H1 (cell line): Measurements from ENCODE around the gene NRTN.

ENCODE experiments used
- EP300 ChIP-seq, 2 experiments: IDR thresholded peaks; 1 replicate in 1 of 2; 2 replicates in 1 of 2; pipeline ENCODE4 v1.6.1; 2011 to 2012; ENCODE audit warnings: low read depth in 2 of 2, low read length in 2 of 2, mild to moderate bottlenecking in 2 of 2, borderline replicate concordance in 1 of 2, inconsistent platforms in 1 of 2, moderate library complexity in 1 of 2
- RFX5 ChIP-seq: IDR thresholded peaks from 2 replicates; pipeline ENCODE4 v1.6.1; 2011; ENCODE audit warnings: low read depth, low read length, improper control_type of control experiment, borderline replicate concordance
- SIN3A ChIP-seq, 2 experiments: IDR thresholded peaks in 1 of 2; conservative IDR thresholded peaks in 1 of 2; 2 replicates each; pipeline ENCODE4 v1.6.1; 2011 to 2012; ENCODE audit warnings: low read length in 2 of 2, improper control_type of control experiment in 1 of 2, low read depth in 1 of 2, mild to moderate bottlenecking in 1 of 2
- USF2 ChIP-seq: IDR thresholded peaks from 2 replicates; pipeline ENCODE4 v1.6.1; 2011; ENCODE audit warnings: low read length, improper control_type of control experiment
- YY1 ChIP-seq: IDR thresholded peaks from 2 replicates; pipeline ENCODE4 v1.6.1; 2011; ENCODE audit warnings: low read depth, mild to moderate bottlenecking, low read length

- TF ChIP-seq YY1 (no peak), USF2 (no peak), EP300 (IDR thresholded peaks at IDR 0.05; ENCODE audit: borderline replicate concordance in 1 of 2, low read depth in 2 of 2, low read length in 2 of 2) (no peak), RFX5 (no peak), SIN3A (conservative IDR thresholded peaks at IDR 0.05 in 1 of 2, IDR thresholded peaks at IDR 0.05 in 1 of 2; ENCODE audit: low read depth in 1 of 2, low read length in 2 of 2) (no peak)
Measured at GRCh38 chr19:5800361-5801270, 4.3 kb upstream of the NRTN start.
